ENCODE results near the gene SDHB. TPM values are rescaled to one million over a fixed set of nuclear protein-coding genes. Genes with fewer than 3 reads are reported as not detected.

SDHB gene
- total RNA-seq, 1 experiment from 2014 or later: 212 TPM

- POLR2A ChIA-PET: no interaction called here
- H3K27ac ChIP-seq (ENCODE audit: low read length): no peak overlapping the region
- no peak for ATAC-seq
- no peaks in the 10 kb centered on the region for H3K27me3 ChIP-seq (ENCODE audit: control insufficient read depth, insufficient read depth, low read length)
- no peak for DNase-seq (ENCODE audit: low read depth, low spot score)
- TF ChIP-seq TCF7L2 (IDR thresholded peaks at IDR 0.05; ENCODE audit: low read depth, low read length) (no peak), POLR2AphosphoS5 (IDR thresholded peaks at IDR 0.05; ENCODE audit: low read depth, low read length) (no peak), REST (IDR thresholded peaks at IDR 0.05; ENCODE audit: insufficient read depth in 1 of 2, low read depth in 2 of 2, low read length in 1 of 2) (no peak), CTCF (IDR thresholded peaks at IDR 0.05) (no peak), SIN3A (IDR thresholded peaks at IDR 0.05; ENCODE audit: borderline replicate concordance, insufficient read depth, low read depth, low read length) (no peak)
- no peaks in the 10 kb centered on the region for H3K36me3 ChIP-seq (ENCODE audit: control insufficient read depth, insufficient read depth, low read length)
- no peaks in the 10 kb centered on the region for H3K4me1 ChIP-seq (ENCODE audit: control insufficient read depth, insufficient read depth, low read length)
- in situ Hi-C loops (cut with HindIII; ENCODE audit: low pct_unique_long_range_greater_than_20kb, low sequenced_read_pairs): no loop called here
- no peaks in the 10 kb centered on the region for H3K9me3 ChIP-seq (ENCODE audit: control insufficient read depth, insufficient read depth, low read depth, low read length)
- TSS peak; percentile 46 for BruUV-seq (replicated peaks)
- intact Hi-C loops (cut with micrococcal nuclease; ENCODE audit: unreplicated experiment): no loop called here
- CTCF ChIA-PET: no interaction called here
- H3K4me3 ChIP-seq (ENCODE audit: low read depth in 2 of 2, low read length in 2 of 2): no peak overlapping the region
Observed at GRCh38 chr1:16969651-16970050, 84.2 kb downstream of the SDHB start.

DNA sequence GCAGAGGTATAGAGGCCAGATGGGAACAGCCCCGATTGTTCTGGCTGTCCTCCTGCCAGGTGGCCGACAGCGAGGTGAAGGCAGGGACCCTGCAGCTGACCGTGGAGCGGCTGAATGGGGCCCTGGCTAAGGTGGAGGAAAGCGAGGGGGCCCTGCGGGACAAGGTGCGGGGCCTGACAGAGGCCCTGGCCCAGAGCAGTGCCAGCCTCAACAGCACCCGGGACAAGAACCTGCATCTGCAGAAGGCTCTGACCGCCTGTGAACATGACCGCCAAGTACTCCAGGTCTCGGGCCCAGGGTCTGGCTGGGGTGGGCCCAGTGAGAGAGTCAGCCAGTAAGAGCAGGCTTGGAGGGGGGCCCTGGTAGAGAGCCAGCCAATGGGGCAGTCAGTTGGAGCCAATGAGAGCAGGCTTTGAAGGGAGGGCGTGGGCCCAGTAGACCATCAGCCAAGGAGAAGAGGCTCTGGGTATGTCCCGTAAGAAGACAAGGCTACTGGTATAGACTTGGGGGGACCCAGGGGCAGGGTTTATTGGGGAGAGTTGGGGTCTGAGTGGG lies 84.7 kb downstream of the SDHB start:
- no peak for DNase-seq (ENCODE audit: low read depth, low spot score)
- no TSS peak for BruUV-seq (replicated peaks)
- in situ Hi-C loops (cut with HindIII; ENCODE audit: low pct_unique_long_range_greater_than_20kb, low sequenced_read_pairs): no loop called here
- no peaks in the 10 kb centered on the region for H3K4me1 ChIP-seq (ENCODE audit: control insufficient read depth, insufficient read depth, low read length)
- intact Hi-C loops (cut with micrococcal nuclease; ENCODE audit: unreplicated experiment): no loop called here
- H3K9me3 ChIP-seq (ENCODE audit: control insufficient read depth, insufficient read depth, low read depth, low read length): no peaks in the 10 kb centered on the region
- H3K27ac ChIP-seq (ENCODE audit: low read length): no peak overlapping the region
- H3K36me3 ChIP-seq (ENCODE audit: control insufficient read depth, insufficient read depth, low read length): no peaks in the 10 kb centered on the region
- H3K27me3 ChIP-seq (ENCODE audit: control insufficient read depth, insufficient read depth, low read length): no peaks in the 10 kb centered on the region
- ChIA-PET CTCF (no interaction called here), POLR2A (no interaction called here)
- ATAC-seq: no peak
- TF ChIP-seq TCF7L2 (IDR thresholded peaks at IDR 0.05; ENCODE audit: low read depth, low read length) (no peak), CTCF (IDR thresholded peaks at IDR 0.05) (no peak), SIN3A (IDR thresholded peaks at IDR 0.05; ENCODE audit: borderline replicate concordance, insufficient read depth, low read depth, low read length) (no peak), POLR2AphosphoS5 (IDR thresholded peaks at IDR 0.05; ENCODE audit: low read depth, low read length) (no peak), REST (IDR thresholded peaks at IDR 0.05; ENCODE audit: insufficient read depth in 1 of 2, low read depth in 2 of 2, low read length in 1 of 2) (no peak)
- H3K4me3 ChIP-seq (ENCODE audit: low read depth in 2 of 2, low read length in 2 of 2): no peak overlapping the region
